Cardiac fibroblast (primary cell): ENCODE measurements around the gene PALD1.

Experiments used
- DNase-seq, 2 donors: peaks; one replicate each; pipeline versions ENCODE4 v3.0.0 to v3.0.0-alpha.2; 2010; ENCODE audit warnings: low read depth in 2 of 2
- H3K4me3 ChIP-seq, 2 donors: replicated peaks in 1 of 2; 1 replicate in 1 of 2; 2 replicates in 1 of 2; pipeline ENCODE4 v1.5.1; 2011; ENCODE audit warnings: low read depth in 2 of 2, low read length in 2 of 2, mild to moderate bottlenecking in 2 of 2, moderate library complexity in 1 of 2
- TF ChIP-seq, protein P1 (sequence below): IDR thresholded peaks from one replicate; pipeline ENCODE4 v1.5.1; 2011; ENCODE audit warnings: low read depth, mild to moderate bottlenecking, low read length, inconsistent platforms

Gene PALD1

GRCh38 chr10:70458329-70459060 is 20.1 kb upstream of the PALD1 start:
- peak; percentile 69 to 73 for DNase-seq

GRCh38 chr10:70459061-70459773 is 19.4 kb upstream of the PALD1 start:
- no peak for DNase-seq
- H3K4me3 ChIP-seq, result no peak overlapping the region
- TF ChIP-seq, protein P1, sequence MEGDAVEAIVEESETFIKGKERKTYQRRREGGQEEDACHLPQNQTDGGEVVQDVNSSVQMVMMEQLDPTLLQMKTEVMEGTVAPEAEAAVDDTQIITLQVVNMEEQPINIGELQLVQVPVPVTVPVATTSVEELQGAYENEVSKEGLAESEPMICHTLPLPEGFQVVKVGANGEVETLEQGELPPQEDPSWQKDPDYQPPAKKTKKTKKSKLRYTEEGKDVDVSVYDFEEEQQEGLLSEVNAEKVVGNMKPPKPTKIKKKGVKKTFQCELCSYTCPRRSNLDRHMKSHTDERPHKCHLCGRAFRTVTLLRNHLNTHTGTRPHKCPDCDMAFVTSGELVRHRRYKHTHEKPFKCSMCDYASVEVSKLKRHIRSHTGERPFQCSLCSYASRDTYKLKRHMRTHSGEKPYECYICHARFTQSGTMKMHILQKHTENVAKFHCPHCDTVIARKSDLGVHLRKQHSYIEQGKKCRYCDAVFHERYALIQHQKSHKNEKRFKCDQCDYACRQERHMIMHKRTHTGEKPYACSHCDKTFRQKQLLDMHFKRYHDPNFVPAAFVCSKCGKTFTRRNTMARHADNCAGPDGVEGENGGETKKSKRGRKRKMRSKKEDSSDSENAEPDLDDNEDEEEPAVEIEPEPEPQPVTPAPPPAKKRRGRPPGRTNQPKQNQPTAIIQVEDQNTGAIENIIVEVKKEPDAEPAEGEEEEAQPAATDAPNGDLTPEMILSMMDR, result no peak

More at GRCh38 chr10:70458329-70459060, 20.1 kb upstream of the PALD1 start:
- TF ChIP-seq, protein P1, result no peak
- peak overlapping the region; percentile 5 to 18 for H3K4me3 ChIP-seq

DNA sequence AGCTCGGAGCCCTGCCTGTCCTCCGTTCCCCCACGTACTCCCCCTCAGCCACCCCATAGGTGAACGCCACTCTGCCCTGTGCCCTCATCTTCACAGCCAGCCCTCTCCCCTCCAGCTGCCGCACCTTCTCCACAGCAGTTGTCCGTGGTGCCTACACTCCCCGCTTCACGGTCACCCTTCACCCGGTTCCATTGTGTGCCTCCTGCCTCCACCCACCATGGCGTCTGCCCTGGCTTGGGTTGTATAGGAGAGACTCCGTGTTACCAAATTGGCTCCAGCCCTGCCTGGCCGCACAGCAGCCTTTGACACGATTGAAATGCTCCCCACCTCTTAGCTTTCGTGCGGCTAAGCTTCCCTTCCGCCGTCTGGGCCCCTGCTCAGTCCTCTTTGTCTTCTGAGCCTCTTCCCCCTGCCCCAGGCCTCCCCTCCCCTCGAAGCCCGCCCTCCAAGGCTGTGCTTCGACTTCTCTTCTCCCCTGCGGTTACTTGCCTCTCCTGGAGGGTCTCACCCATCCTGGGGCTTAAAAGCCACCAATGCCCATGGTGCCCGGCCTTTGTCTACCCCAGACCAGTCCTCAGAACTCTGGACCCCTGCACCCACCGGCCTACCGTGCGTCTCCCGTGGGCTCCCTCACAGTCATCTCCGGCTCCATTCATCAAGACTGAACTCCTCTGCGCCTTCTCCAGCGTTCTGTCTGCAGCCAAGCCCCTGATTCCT is 18.6 kb upstream of the PALD1 start:
- TF ChIP-seq, protein P1, result no peak
- no peak for DNase-seq
- no peak overlapping the region for H3K4me3 ChIP-seq

GRCh38 chr10:70461397-70462348 is 16.9 kb upstream of the PALD1 start:
- H3K4me3 ChIP-seq, result no peak overlapping the region
- peak; percentile 59 to 63 for DNase-seq
- TF ChIP-seq, protein P1, result peak; percentile 86

DNA sequence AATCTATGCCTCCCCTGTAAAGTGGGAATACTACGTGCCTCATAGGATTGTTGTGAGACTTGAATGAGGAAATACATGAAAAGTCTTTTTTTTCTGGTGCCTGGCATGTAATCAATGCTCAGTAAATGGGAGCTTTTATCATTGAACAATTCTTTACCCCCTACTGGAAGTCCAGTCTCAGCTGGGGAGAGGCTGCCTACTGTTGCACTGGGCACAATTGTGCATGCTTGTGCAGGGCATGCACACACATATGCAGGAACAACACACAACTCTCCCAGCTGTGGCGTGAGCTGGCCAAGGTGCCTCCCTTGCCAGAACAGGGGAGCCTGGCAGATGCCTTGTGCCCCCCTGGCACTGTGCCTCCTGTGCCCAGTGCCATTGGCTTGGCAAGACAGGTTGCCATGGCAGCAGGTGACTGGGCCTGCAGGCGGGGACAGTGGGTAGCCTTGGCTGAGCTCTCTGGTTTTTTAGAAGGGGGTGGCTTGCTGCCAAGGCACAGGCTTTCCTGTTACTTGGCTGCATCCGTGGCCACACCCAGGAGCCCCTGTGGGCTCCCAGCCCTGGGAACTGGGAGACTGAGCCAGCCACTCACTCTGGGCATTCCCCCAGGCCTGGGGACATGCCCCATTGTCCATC is 16.1 kb upstream of the PALD1 start:
- TF ChIP-seq, protein P1, result no peak
- H3K4me3 ChIP-seq, result no peak overlapping the region
- DNase-seq, result peak; percentile 18 to 19
